Measurements from ENCODE around the gene TMEM14C.
A peak's percentile ranks its signal among the peaks of the same experiment; 100 is the strongest.

TMEM14C gene

DNA sequence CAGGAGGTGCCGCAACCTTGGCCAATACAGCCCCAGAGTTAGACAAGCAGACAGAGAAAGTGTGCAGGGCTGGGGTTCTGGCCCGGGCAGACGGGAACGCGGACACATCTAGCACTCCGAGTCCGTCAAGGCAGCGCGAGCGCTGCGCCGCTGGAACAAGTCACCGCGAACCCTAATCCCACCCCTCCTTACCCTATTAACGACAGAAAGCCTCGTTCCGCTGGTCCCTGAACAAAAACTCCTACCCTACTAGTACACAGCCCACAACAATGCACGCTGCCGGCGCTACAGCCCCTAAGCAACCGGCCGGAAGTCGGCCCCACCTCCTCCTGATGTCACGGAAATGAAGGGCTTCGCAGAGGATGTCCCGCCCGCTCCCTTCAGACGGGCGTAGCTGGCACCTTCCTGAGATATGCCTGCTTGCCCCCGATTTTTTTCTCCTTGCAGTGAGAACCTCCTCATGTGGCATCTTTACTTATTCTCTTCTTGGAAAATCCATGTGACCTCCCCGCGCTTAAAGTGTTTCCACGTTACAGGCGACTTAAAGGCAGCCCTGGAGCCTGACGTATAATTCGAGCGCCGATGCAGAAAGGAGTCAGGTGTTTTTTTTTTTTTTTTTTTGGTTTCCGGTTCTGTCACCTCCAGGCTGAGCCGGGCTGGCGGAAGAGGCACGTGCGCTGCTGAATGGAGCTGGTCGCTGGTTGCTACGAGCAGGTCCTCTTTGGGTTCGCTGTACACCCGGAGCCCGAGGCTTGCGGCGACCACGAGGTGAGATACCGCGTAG lies 28.4 kb upstream of the TMEM14C start, which contains the start of the genes C6orf52 and PAK1IP1:
Gene C6orf52, minus strand, starts transcription at position 315 of the 784 bp plus-strand sequence. CDS start 7,066 bp downstream, outside the sequence.
Gene PAK1IP1, plus strand, starts transcription at position 671 of the 784 bp plus-strand sequence. Its CDS starts 14 bp downstream, at position 685.
- CTCF ChIA-PET: interaction anchor here (0.6 to 1.2 kb wide), 2 partner anchors 184 to 195 kb away, joined by 4 read pairs; no protein-coding TSS in a partner anchor
- DNase-seq (ENCODE audit: extremely low spot score): peak; percentile 91
- POLR2A ChIA-PET: interaction anchor here (0.6 to 3.1 kb wide), 14 partner anchors 8 to 1602 kb away, joined by 3 to 27 read pairs (median 6); partner anchors contain the start of genes GCNT2, TMEM14B and TMEM14C
- peak; percentile 73 for TF ChIP-seq FOXK2 (IDR thresholded peaks at IDR 0.05)
- no peak for TF ChIP-seq FOXA1 (IDR thresholded peaks at IDR 0.05)
- TF ChIP-seq NFRKB (IDR thresholded peaks at IDR 0.05): peak; percentile 74
- peak; percentile 100 for TF ChIP-seq ZNF384 (IDR thresholded peaks at IDR 0.05)
- TF ChIP-seq, protein P1, sequence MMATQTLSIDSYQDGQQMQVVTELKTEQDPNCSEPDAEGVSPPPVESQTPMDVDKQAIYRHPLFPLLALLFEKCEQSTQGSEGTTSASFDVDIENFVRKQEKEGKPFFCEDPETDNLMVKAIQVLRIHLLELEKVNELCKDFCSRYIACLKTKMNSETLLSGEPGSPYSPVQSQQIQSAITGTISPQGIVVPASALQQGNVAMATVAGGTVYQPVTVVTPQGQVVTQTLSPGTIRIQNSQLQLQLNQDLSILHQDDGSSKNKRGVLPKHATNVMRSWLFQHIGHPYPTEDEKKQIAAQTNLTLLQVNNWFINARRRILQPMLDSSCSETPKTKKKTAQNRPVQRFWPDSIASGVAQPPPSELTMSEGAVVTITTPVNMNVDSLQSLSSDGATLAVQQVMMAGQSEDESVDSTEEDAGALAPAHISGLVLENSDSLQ (IDR thresholded peaks at IDR 0.05): peak; percentile 89
- TF ChIP-seq HDGF (IDR thresholded peaks at IDR 0.05; ENCODE audit: borderline replicate concordance): no peak
- TF ChIP-seq ARNT (IDR thresholded peaks at IDR 0.05): no peak
- TF ChIP-seq ELF4 (IDR thresholded peaks at IDR 0.05): peak; percentile 66
- peak; percentile 80 for TF ChIP-seq L3MBTL2 (conservative IDR thresholded peaks at IDR 0.05)

DNA sequence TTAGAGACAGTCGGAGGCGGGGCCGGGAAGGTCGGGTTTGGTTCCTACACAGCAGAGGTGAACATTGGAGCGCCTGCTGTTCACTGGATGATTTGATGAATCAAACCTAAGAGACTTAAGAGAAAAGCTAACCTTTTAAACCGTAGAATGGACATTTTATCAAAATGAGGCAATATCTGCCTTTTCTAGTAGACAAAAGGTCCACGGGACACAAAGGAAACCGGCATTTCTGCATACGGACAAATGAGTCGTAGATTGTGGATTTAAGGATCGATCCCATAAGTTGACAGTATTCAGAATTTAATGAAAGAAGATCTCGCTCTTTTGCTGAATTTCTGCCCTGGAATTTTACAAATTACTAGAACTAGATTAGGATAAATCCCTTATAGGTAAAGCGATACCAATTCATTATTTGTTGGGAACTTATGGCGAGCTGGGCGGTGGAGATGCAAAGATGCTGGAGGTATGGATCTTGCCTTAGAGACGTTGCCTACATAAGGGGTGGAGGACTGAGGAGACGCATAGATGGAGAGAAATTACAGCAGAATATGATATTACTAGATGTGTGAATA lies 27.7 kb upstream of the TMEM14C start:
- no peak for DNase-seq (ENCODE audit: extremely low spot score)
- CTCF ChIA-PET: interaction anchor here (0.6 to 1.2 kb wide), 2 partner anchors 184 to 195 kb away, joined by 4 read pairs; no protein-coding TSS in a partner anchor
- POLR2A ChIA-PET: interaction anchor here (0.6 to 3.1 kb wide), 13 partner anchors 9 to 1603 kb away, joined by 3 to 27 read pairs (median 7); partner anchors contain the start of genes GCNT2, TMEM14B and TMEM14C
- no peak for TF ChIP-seq FOXM1 (IDR thresholded peaks at IDR 0.05; ENCODE audit: borderline replicate concordance)
- no peak for TF ChIP-seq HDGF (IDR thresholded peaks at IDR 0.05; ENCODE audit: borderline replicate concordance)
- TF ChIP-seq CTBP1 (IDR thresholded peaks at IDR 0.05; ENCODE audit: borderline replicate concordance): no peak
- TF ChIP-seq L3MBTL2 (conservative IDR thresholded peaks at IDR 0.05): no peak
- no peak for TF ChIP-seq ELF4 (IDR thresholded peaks at IDR 0.05)
- TF ChIP-seq TARDBP (IDR thresholded peaks at IDR 0.05): no peak
- no peak for TF ChIP-seq FOXA1 (IDR thresholded peaks at IDR 0.05)
- TF ChIP-seq, protein P1 (IDR thresholded peaks at IDR 0.05): no peak
- no peak for TF ChIP-seq LEF1 (IDR thresholded peaks at IDR 0.05; ENCODE audit: borderline replicate concordance)
- TF ChIP-seq BHLHE40 (IDR thresholded peaks at IDR 0.05; ENCODE audit: borderline replicate concordance): no peak
- no peak for TF ChIP-seq NFRKB (IDR thresholded peaks at IDR 0.05)
- TF ChIP-seq FOXK2 (IDR thresholded peaks at IDR 0.05): no peak
- TF ChIP-seq SP1 (IDR thresholded peaks at IDR 0.05): no peak

DNA sequence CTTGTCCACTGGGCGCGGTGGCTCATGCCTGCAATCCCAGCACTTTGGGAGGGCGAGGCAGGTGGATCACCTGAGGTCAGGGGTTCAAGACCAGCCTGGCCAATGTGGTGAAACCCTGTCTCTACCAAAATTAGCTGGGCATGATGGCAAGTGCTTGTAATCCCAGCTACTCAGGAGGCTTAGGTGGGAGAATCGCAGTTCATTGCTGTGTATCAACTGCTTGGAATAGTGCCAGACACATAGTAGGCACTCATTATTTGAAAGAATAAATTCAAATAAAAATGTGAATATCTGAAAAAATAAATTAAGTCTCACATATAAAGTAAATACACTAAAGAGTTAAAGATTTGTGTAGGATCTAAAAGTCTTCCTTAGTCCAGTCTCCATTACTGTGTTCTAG lies 26.2 kb upstream of the TMEM14C start:
- POLR2A ChIA-PET: interaction anchor here (3.1 kb wide), 1 partner anchor 25 kb away, joined by 27 read pairs; the partner anchor contains the start of gene TMEM14C
- CTCF ChIA-PET: no interaction called here
- no peak for DNase-seq (ENCODE audit: extremely low spot score)
- TF ChIP-seq, protein P1 (IDR thresholded peaks at IDR 0.05): no peak
- TF ChIP-seq FOXA1 (IDR thresholded peaks at IDR 0.05) (no peak), ZNF384 (IDR thresholded peaks at IDR 0.05) (no peak), HDGF (IDR thresholded peaks at IDR 0.05; ENCODE audit: borderline replicate concordance) (no peak), L3MBTL2 (conservative IDR thresholded peaks at IDR 0.05) (no peak), BHLHE40 (IDR thresholded peaks at IDR 0.05; ENCODE audit: borderline replicate concordance) (no peak), ELF4 (IDR thresholded peaks at IDR 0.05) (no peak), SP1 (IDR thresholded peaks at IDR 0.05) (no peak), LEF1 (IDR thresholded peaks at IDR 0.05; ENCODE audit: borderline replicate concordance) (no peak), NFRKB (IDR thresholded peaks at IDR 0.05) (no peak), ARNT (IDR thresholded peaks at IDR 0.05) (no peak), FOXK2 (IDR thresholded peaks at IDR 0.05) (no peak), CTBP1 (IDR thresholded peaks at IDR 0.05; ENCODE audit: borderline replicate concordance) (no peak), FOXM1 (IDR thresholded peaks at IDR 0.05; ENCODE audit: borderline replicate concordance) (no peak), SUZ12 (IDR thresholded peaks at IDR 0.05) (no peak), TARDBP (IDR thresholded peaks at IDR 0.05) (no peak)

DNA sequence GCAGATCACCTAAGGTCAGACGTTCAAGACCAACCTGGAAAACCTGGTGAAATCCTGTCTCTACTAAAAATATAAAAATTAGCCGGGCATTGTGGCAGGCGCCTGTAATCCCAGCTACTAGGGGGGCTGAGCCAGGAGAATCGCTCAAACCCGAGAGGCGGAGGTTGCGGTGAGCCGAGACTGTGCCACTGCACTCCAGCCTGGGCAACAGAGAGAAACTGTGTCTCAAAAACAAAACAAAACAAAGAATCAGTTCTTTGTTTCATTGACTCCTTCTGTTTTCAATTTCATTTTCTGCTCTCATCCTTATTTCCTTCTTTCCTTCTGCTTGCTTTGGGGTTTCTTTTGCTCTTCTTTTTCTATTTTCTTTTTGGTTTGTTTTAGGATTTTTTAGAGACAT lies 8.9 kb upstream of the TMEM14C start:
- TF ChIP-seq SP1 (IDR thresholded peaks at IDR 0.05) (no peak), FOXA1 (IDR thresholded peaks at IDR 0.05) (no peak), HDGF (IDR thresholded peaks at IDR 0.05; ENCODE audit: borderline replicate concordance) (no peak), L3MBTL2 (conservative IDR thresholded peaks at IDR 0.05) (no peak), NFRKB (IDR thresholded peaks at IDR 0.05) (no peak), FOXK2 (IDR thresholded peaks at IDR 0.05) (no peak), SUZ12 (IDR thresholded peaks at IDR 0.05) (no peak), CTBP1 (IDR thresholded peaks at IDR 0.05; ENCODE audit: borderline replicate concordance) (no peak), LEF1 (IDR thresholded peaks at IDR 0.05; ENCODE audit: borderline replicate concordance) (no peak), ELF4 (IDR thresholded peaks at IDR 0.05) (no peak), BHLHE40 (IDR thresholded peaks at IDR 0.05; ENCODE audit: borderline replicate concordance) (no peak), FOXM1 (IDR thresholded peaks at IDR 0.05; ENCODE audit: borderline replicate concordance) (no peak), TARDBP (IDR thresholded peaks at IDR 0.05) (no peak), ZNF384 (IDR thresholded peaks at IDR 0.05) (no peak), ARNT (IDR thresholded peaks at IDR 0.05) (no peak)
- TF ChIP-seq, protein P1 (IDR thresholded peaks at IDR 0.05): no peak
- DNase-seq (ENCODE audit: extremely low spot score): no peak
- ChIA-PET CTCF (no interaction called here), POLR2A (no interaction called here)

Measured in HEK293T (cell line).